NCI-H2081 treated with DMSO at 0.1 percent for 48 hours (cell line): ENCODE measurements around the gene PAK4.
A peak's percentile ranks its signal among the peaks of the same experiment; 100 is the strongest.
"Not testable (repeated sequence)": the region's sequence is repeated elsewhere in the genome, so short reads cannot be mapped to it uniquely, and the experiment has no call there.

Experiments
- DNase-seq: peaks from one replicate; lab custom pipeline; 2025; lab: John Stamatoyannopoulos, UW

Gene PAK4

GRCh38 chr19:39130337-39131254, 5.0 kb downstream of the PAK4 start:
- DNase-seq: no peak

- DNase-seq: no peak
Observed at GRCh38 chr19:39131255-39131755, 5.7 kb downstream of the PAK4 start.

- no peak for DNase-seq
Observed at GRCh38 chr19:39132344-39132969, 6.9 kb downstream of the PAK4 start.

- DNase-seq: no peak
Observed at GRCh38 chr19:39133431-39134270, 8.1 kb downstream of the PAK4 start.

GRCh38 chr19:39135701-39136100, 10.1 kb downstream of the PAK4 start:
- no peak for DNase-seq

- DNase-seq: no peak
Observed at GRCh38 chr19:39136225-39136940, 10.8 kb downstream of the PAK4 start.

- DNase-seq: no peak
Observed at GRCh38 chr19:39137131-39137530, 11.5 kb downstream of the PAK4 start.

GRCh38 chr19:39138221-39139211, 12.9 kb downstream of the PAK4 start:
- DNase-seq: peak; percentile 48

GRCh38 chr19:39139305-39139874, 13.8 kb downstream of the PAK4 start:
- no peak for DNase-seq

- DNase-seq: no peak
Observed at GRCh38 chr19:39139971-39140453, 14.4 kb downstream of the PAK4 start.

GRCh38 chr19:39140594-39140993, 15.0 kb downstream of the PAK4 start:
- no peak for DNase-seq

GRCh38 chr19:39141929-39142328, 16.3 kb downstream of the PAK4 start:
- no peak for DNase-seq

- DNase-seq: no peak
Observed at GRCh38 chr19:39142630-39143029, 17.0 kb downstream of the PAK4 start.

GRCh38 chr19:39143757-39144289, 18.2 kb downstream of the PAK4 start:
- DNase-seq: not testable (repeated sequence)

- DNase-seq: no peak
Observed at GRCh38 chr19:39144290-39145071, 18.9 kb downstream of the PAK4 start.

- DNase-seq: no peak
Observed at GRCh38 chr19:39145180-39145953, 19.8 kb downstream of the PAK4 start.

GRCh38 chr19:39146091-39146490, 20.5 kb downstream of the PAK4 start:
- no peak for DNase-seq
